Mesendoderm (in vitro differentiated cells): ENCODE data around the gene CRISPLD2.

Experiments
- DNase-seq: peaks from one replicate; pipeline ENCODE4 v3.0.0; 2013
- H2AK5ac ChIP-seq: 2 replicates; pipeline ENCODE4 v1.6.1; 2013; ENCODE audit warnings: low read length, inconsistent platforms
- H2BK120ac ChIP-seq: 2 replicates; pipeline ENCODE4 v1.6.1; 2013; ENCODE audit warnings: low read depth, mild to moderate bottlenecking, low read length, moderate library complexity, mixed read lengths
- H2BK15ac ChIP-seq: replicated peaks from 2 replicates; pipeline ENCODE4 v1.6.1; 2013; ENCODE audit warnings: low read depth, mild to moderate bottlenecking, moderate library complexity
- H2BK5ac ChIP-seq: 2 replicates; pipeline ENCODE4 v1.6.1; 2013; ENCODE audit warnings: low read length, inconsistent platforms
- H3K18ac ChIP-seq: 2 replicates; pipeline ENCODE4 v1.6.1; 2013; ENCODE audit warnings: mild to moderate bottlenecking, low read length, mixed read lengths
- H3K23ac ChIP-seq: one replicate; pipeline ENCODE4 v1.6.1; 2013; ENCODE audit warnings: low read length
- H3K27ac ChIP-seq: 2 replicates; pipeline ENCODE4 v1.5.1; 2013; ENCODE audit warnings: low read depth, mild to moderate bottlenecking, inconsistent platforms, low read length, moderate library complexity
- H3K27me3 ChIP-seq: 2 replicates; pipeline ENCODE4 v1.6.1; 2013; ENCODE audit warnings: low read length, control low read depth, mild to moderate bottlenecking, inconsistent platforms; ENCODE audit not compliant: insufficient read depth, poor library complexity
- H3K36me3 ChIP-seq: 2 replicates; pipeline ENCODE4 v1.6.1; 2013; ENCODE audit warnings: low read length, inconsistent platforms; ENCODE audit not compliant: control insufficient read depth, insufficient read depth
- H3K4ac ChIP-seq: one replicate; pipeline ENCODE4 v1.6.1; 2013; ENCODE audit warnings: low read depth, mild to moderate bottlenecking, low read length, moderate library complexity
- H3K4me1 ChIP-seq: 2 replicates; pipeline ENCODE4 v1.6.1; 2013; ENCODE audit warnings: low read depth, low read length, inconsistent platforms; ENCODE audit not compliant: control insufficient read depth
- H3K4me2 ChIP-seq: 2 replicates; pipeline ENCODE4 v1.6.1; 2013; ENCODE audit warnings: low read length
- H3K4me3 ChIP-seq: 2 replicates; pipeline ENCODE4 v1.5.1; 2013; ENCODE audit warnings: mild to moderate bottlenecking, low read length
- H3K56ac ChIP-seq: one replicate; pipeline ENCODE4 v1.6.1; 2013; ENCODE audit warnings: low read length
- H3K79me1 ChIP-seq: 2 replicates; pipeline ENCODE4 v1.6.1; 2013; ENCODE audit warnings: low read length, inconsistent platforms
- H3K79me2 ChIP-seq: 2 replicates; pipeline ENCODE4 v1.6.1; 2013; ENCODE audit warnings: mild to moderate bottlenecking, low read length; ENCODE audit not compliant: control insufficient read depth, insufficient read depth
- H3K9ac ChIP-seq: 2 replicates; pipeline ENCODE4 v1.6.1; 2013; ENCODE audit warnings: low read length, inconsistent platforms
- H4K5ac ChIP-seq: one replicate; pipeline ENCODE4 v1.6.1; 2013; ENCODE audit warnings: low read length
- H4K8ac ChIP-seq: one replicate; pipeline ENCODE4 v1.6.1; 2013; ENCODE audit warnings: low read depth, mild to moderate bottlenecking, control low read depth, low read length, moderate library complexity
- WGBS: extraction: QIAGEN DNeasy Blood & Tissue Kit; methylation state at CpG from one replicate; pipeline ENCODE4 v1.1.7; 2013; ENCODE audit warnings: low lambda C conversion rate, missing lambda C conversion rate; ENCODE audit not compliant: insufficient coverage; ENCODE audit errors: extremely low coverage; 5-methylcytosine and 5-hydroxymethylcytosine counted together

CRISPLD2 gene

DNA sequence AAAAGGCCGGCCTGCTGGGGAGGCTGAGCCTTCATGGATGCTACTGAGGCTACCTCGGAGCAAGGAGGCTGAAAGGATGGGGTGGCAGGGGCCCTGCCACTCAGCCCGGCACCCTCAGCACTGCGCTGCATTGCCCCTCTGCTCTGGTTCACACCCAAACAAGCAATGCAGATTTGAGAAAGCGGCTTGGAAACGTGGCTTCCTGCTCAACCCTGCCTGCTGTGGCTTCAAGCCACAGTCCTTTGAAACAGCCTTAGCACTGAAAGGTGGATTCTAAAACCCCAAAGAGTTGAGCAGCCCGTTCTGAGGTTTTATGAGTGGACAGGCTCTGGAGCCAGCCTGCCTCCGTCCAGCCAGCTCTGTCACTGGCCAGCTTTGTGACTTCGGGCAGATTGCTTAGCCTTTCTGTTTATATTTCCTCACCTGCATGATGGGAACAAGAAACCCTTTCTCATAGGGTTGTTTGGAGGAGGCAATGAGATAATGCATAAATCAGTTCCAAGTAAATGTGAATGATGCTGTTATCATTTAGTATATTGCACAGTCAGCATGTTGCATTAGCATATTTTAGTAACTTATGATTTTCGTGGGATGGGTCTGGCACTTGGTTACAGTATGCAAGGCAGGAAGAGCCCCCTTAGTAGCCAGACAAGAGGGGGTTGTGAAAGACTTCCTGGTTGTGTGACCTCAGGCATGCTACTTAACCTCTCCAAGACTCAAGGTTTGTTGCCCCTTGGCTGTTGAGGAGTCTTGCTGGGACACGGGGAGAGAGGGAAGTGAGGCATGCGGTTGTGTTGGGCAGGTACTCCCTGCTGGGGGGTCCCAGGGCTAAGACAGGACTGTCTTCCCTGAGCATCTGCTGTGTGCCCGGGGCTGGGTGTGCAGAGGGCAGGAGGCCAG is 23.6 kb downstream of the CRISPLD2 start:
- Histone ChIP-seq H3K4me2 (no peak overlapping the region), H4K8ac (no peak overlapping the region), H3K79me1 (no peaks in the 10 kb centered on the region), H4K5ac (no peak overlapping the region), H3K27ac (no peak overlapping the region), H2BK15ac (no peak overlapping the region), H3K4me1 (peaks cover 5% of the 10 kb centered on the region), H3K9ac (no peak overlapping the region), H3K23ac (no peak overlapping the region), H3K18ac (no peak overlapping the region), H3K4ac (no peak overlapping the region), H2BK5ac (no peak overlapping the region), H3K56ac (peak overlapping the region; percentile 60), H3K4me3 (no peak overlapping the region), H2BK120ac (no peak overlapping the region), H3K36me3 (no peaks in the 10 kb centered on the region), H3K79me2 (no peaks in the 10 kb centered on the region), H3K27me3 (no peaks in the 10 kb centered on the region), H2AK5ac (no peak overlapping the region)
- no peak for DNase-seq
- no CpG with 5 or more reads among the region's 13 CpGs for WGBS

DNA sequence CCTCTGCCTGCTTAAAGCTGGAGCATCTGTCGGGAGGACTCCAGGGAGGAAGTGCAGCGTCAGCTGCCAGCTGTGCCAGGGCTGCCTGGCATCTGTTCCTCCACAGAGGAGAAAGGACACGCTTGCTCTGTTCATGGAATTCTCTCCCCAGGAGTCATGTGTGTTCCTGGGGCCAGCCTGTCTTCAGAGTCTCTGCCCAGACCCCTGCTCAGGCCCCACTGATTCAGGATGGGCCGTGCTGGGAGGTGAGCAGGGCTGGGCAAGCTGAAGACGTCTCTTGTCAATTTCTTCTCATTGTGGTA is 24.2 kb downstream of the CRISPLD2 start:
- Histone ChIP-seq H2BK5ac (no peak overlapping the region), H3K9ac (no peak overlapping the region), H3K79me2 (no peaks in the 10 kb centered on the region), H3K4me2 (no peak overlapping the region), H2BK120ac (no peak overlapping the region), H3K4ac (no peak overlapping the region), H3K18ac (no peak overlapping the region), H4K8ac (no peak overlapping the region), H2AK5ac (no peak overlapping the region), H3K79me1 (no peaks in the 10 kb centered on the region), H4K5ac (no peak overlapping the region), H3K27ac (no peak overlapping the region), H3K23ac (no peak overlapping the region), H3K4me1 (peaks cover 5% of the 10 kb centered on the region), H3K27me3 (no peaks in the 10 kb centered on the region), H2BK15ac (no peak overlapping the region), H3K4me3 (no peak overlapping the region), H3K56ac (peak overlapping the region; percentile 60), H3K36me3 (no peaks in the 10 kb centered on the region)
- WGBS: no CpG with 5 or more reads among the region's 5 CpGs
- no peak for DNase-seq

DNA sequence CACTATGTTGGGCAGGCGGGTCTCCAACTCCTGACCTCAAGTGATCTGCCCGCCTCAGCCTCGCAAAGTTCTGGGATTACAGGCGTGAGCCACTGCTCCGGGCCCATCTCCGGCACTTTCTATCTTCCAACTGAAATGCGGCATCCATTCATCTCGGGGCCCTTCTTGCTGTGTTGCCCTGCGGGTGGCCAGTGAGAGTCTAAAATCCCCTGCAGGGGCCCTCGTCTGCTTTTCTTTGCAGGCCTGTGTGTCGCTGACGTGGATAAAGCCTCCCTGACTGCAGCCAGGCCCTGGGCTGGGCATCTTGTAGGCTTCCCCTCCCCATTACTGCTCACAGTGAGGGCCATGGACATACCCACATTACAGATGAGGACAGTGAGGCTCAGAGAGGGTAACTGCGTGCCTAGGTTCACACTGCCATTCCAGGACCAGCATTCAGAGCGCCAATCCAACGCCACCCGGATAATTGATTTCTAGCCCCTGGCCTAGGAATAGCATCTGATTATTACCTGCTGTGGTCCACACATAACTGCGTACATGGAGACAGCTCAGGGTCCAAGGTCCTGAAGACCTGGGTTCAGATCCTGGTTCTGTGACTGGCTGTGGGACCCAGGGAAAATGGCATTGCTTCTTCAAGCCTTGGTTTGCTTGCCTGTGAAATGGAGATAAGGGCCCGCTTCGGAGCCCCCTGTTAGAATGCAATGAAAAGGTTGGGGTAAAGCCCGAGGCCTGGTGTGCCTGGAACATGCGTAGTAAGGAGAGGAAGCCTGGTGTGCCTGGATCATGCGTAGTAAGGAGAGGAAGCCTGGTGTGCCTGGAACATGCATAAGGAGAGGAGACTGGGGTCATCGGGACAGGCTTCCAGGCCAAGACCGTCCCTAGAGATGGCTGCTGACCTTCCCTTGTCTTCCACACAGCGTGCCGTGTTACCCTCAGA is 25.0 kb downstream of the CRISPLD2 start:
- Histone ChIP-seq H3K27me3 (no peaks in the 10 kb centered on the region), H3K27ac (no peak overlapping the region), H3K23ac (no peak overlapping the region)

DNA sequence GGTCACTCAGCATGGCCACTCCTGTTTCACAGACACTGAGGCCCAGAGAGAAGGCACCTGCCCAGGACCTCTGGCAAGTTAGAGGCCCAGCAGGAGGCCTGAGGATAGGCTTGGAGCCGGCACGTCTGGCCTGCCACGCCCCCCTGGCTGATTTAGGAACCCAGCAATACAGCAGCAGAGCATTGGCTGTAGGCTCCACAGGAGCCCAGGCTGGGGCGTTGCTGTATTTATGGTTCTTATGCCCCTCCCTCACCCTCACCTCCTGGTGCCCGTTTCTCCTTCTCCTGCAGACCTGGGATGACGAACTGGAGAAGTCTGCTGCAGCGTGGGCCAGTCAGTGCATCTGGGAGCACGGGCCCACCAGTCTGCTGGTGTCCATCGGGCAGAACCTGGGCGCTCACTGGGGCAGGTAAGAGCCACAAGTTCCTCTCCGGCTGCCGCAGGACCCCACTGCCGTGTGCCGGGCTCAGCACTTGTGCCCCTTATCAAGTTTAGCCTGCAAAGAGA is 25.8 kb downstream of the CRISPLD2 start:
- no peak overlapping the region for H2BK15ac ChIP-seq
- no peaks in the 10 kb centered on the region for H3K36me3 ChIP-seq
- H3K23ac ChIP-seq: no peak overlapping the region
- H2BK120ac ChIP-seq: no peak overlapping the region
- H3K4ac ChIP-seq: no peak overlapping the region
- H2BK5ac ChIP-seq: no peak overlapping the region
- H3K9ac ChIP-seq: no peak overlapping the region
- H3K4me3 ChIP-seq: no peak overlapping the region
- H3K79me1 ChIP-seq: no peaks in the 10 kb centered on the region
- H2AK5ac ChIP-seq: no peak overlapping the region
- H3K27ac ChIP-seq: no peak overlapping the region
- H3K4me1 ChIP-seq: peaks cover 5% of the 10 kb centered on the region
- H3K27me3 ChIP-seq: no peaks in the 10 kb centered on the region
- H3K79me2 ChIP-seq: no peaks in the 10 kb centered on the region
- peak overlapping the region; percentile 15 for H3K56ac ChIP-seq
- no CpG with 5 or more reads among the region's 14 CpGs for WGBS
- no peak overlapping the region for H3K4me2 ChIP-seq
- no peak overlapping the region for H3K18ac ChIP-seq
- H4K5ac ChIP-seq: no peak overlapping the region
- DNase-seq: no peak
- H4K8ac ChIP-seq: no peak overlapping the region

More for the DNA sequence above, 25.0 kb downstream of the CRISPLD2 start:
- peak overlapping the region; percentile 15 for H3K56ac ChIP-seq
- peaks cover 5% of the 10 kb centered on the region for H3K4me1 ChIP-seq
- H3K9ac ChIP-seq: no peak overlapping the region
- H3K4ac ChIP-seq: no peak overlapping the region
- WGBS: no CpG with 5 or more reads among the region's 26 CpGs
- H2BK5ac ChIP-seq: no peak overlapping the region
- H3K36me3 ChIP-seq: no peaks in the 10 kb centered on the region
- H2BK120ac ChIP-seq: no peak overlapping the region
- no peak overlapping the region for H3K18ac ChIP-seq
- H3K79me1 ChIP-seq: no peaks in the 10 kb centered on the region
- H3K79me2 ChIP-seq: no peaks in the 10 kb centered on the region
- H4K5ac ChIP-seq: no peak overlapping the region
- H2AK5ac ChIP-seq: no peak overlapping the region
- H4K8ac ChIP-seq: no peak overlapping the region
- no peak overlapping the region for H3K4me3 ChIP-seq
- no peak overlapping the region for H3K4me2 ChIP-seq
- peak; percentile 46 for DNase-seq
- no peak overlapping the region for H2BK15ac ChIP-seq

DNA sequence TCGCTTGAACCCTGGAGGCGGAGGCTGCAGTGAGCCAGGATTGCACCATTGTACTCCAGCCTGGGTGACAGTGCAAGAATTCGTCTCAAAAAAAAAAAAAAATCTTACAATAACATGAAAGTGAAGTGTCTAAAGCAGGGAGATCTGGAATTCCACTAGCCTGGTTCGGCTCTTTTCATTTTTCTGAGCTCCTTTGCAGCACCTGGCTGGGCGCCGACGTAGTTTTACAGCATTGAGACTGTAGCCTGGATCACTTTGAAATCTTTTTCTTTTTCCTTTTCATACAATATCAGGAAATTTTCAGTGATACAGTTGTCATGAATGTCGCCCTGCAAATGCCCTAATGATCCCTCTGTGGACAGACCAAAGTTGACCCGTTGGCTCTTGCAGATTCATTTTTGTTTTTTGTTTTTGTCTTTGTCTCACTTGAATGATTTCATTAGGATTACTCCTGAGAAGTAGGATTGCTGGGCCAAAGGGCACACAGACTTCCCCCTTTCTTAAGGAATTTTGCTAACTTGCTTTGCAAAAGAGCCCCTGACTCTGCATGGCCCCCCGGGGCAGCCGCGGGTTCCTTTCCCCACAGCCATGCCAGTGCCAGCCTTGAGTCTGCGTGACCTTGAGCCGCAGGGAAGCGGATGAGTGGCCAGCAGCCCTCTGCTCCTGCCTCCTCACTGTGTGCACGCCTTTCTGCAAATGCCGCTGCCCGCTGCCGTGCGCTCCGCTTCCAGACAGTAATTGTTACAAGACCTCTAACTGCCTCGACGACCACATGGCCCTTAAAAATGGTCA is 28.0 kb downstream of the CRISPLD2 start:
- Histone ChIP-seq H3K18ac (no peak overlapping the region), H3K79me1 (no peaks in the 10 kb centered on the region), H4K8ac (no peak overlapping the region), H3K4ac (no peak overlapping the region), H3K27me3 (no peaks in the 10 kb centered on the region), H2BK5ac (no peak overlapping the region), H4K5ac (no peak overlapping the region), H3K9ac (no peak overlapping the region), H3K27ac (no peak overlapping the region), H3K23ac (no peak overlapping the region), H3K4me3 (no peak overlapping the region), H2BK120ac (no peak overlapping the region), H3K4me2 (no peak overlapping the region), H3K79me2 (no peaks in the 10 kb centered on the region), H3K4me1 (peaks cover 5% of the 10 kb centered on the region), H3K56ac (no peak overlapping the region), H2BK15ac (no peak overlapping the region), H2AK5ac (no peak overlapping the region), H3K36me3 (no peaks in the 10 kb centered on the region)
- WGBS: no CpG with 5 or more reads among the region's 23 CpGs
- DNase-seq: no peak
